ENCODE results near the gene KNDC1.
"Not testable (repeated sequence)": the region's sequence is repeated elsewhere in the genome, so short reads cannot be mapped to it uniquely, and the experiment has no call there.

The KNDC1 gene

GRCh38 chr10:133126431-133127290 is 33.4 kb upstream of the KNDC1 start:
- no peak for DNase-seq

- no peak for DNase-seq
Measured at GRCh38 chr10:133127291-133128125, 32.5 kb upstream of the KNDC1 start.

- no peak for DNase-seq
Measured at GRCh38 chr10:133128126-133129070, 31.6 kb upstream of the KNDC1 start.

GRCh38 chr10:133129071-133129858 is 30.8 kb upstream of the KNDC1 start:
- DNase-seq: no peak

- no peak for DNase-seq
Measured at GRCh38 chr10:133129859-133130495, 30.0 kb upstream of the KNDC1 start.

GRCh38 chr10:133130602-133131001 is 29.4 kb upstream of the KNDC1 start:
- no peak for DNase-seq

DNA sequence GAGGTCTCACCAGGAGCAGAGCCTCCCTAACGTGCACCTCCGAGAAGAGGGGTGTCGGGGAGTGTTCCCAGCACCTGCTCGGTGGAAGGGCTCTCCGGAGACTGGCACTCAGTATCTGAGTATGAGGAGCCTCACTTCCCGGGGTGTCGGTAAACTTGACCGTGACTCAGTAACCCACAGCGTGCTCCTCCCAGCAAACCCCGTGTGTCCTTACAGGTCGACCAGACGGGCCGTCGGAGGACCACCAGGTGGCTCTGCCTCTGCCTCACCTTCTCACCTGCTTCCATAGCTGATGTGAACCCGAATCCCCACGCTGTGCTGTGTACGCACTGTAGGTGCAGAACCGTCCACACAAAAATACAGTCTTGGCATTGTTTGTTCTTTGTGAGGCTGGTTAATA is 29.0 kb upstream of the KNDC1 start:
- DNase-seq: no peak

GRCh38 chr10:133131734-133132472 is 28.1 kb upstream of the KNDC1 start:
- DNase-seq: no peak

- no peak for DNase-seq
Measured at GRCh38 chr10:133132473-133133291, 27.3 kb upstream of the KNDC1 start.

- DNase-seq: no peak
Measured at GRCh38 chr10:133133471-133134231, 26.4 kb upstream of the KNDC1 start.

DNA sequence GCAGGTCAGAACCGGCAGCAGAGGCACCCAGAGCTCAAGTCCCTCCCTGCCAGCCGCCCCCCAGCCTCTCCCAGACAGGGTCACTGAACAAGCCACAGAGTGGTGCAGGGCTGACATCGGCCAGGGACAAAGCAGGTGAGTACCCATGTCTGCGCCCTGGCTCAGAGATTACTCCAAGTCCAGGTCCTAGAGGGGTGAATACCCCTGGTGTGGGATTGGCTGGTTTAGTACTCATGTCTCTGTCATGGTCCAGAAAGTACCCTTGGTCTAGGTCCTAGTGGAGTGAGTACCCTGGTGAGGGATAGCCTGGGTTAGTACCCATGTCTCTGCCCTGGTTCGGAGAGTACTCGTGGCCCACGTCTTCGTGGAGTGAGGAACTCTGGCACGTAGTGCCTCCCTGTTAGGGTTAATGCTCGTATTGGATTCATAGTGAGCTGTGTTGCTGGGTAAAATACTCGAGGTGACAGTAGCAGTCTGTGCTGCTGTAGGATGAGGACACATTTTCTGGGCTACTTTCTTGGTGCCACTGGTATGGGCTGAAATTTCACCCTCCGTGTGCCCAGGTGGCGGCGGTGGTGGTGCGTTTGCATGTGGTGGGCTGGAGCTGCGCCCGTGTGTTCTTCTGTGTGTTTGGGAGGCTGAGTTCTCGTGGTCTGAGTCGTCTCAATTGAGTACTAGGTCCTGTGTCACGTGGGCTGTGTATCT is 25.5 kb upstream of the KNDC1 start:
- no peak for DNase-seq

- DNase-seq: no peak
Measured at GRCh38 chr10:133135116-133135465, 24.9 kb upstream of the KNDC1 start.

DNA sequence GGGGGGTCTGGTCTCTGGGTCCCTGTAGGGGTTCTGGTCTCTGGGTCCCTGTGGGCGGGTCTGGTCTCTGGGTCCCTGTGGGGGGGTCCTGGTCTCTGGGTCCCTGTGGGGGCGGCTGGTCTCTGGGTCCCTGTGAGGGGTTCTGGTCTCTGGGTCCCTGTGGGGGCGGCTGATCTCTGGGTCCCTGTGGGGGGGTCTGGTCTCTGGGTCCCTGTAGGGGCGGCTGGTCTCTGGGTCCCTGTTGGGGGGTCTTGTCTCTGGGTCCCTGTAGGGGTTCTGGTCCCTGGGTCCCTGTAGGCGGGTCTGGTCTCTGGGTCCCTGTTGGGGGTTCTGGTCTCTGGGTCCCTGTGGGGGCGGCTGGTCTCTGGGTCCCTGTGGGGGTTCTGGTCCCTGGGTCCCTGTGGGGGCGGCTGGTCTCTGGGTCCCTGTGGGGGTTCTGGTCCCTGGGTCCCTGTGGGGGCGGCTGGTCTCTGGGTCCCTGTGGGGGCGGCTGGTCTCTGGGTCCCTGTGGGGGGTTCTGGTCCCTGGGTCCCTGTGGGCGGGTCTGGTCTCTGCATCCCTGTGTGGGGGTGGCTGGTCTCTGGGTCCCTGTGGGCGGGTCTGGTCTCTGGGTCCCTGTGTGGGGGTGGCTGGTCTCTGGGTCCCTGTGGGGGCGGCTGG is 22.4 kb upstream of the KNDC1 start:
- not testable (repeated sequence) for DNase-seq

DNA sequence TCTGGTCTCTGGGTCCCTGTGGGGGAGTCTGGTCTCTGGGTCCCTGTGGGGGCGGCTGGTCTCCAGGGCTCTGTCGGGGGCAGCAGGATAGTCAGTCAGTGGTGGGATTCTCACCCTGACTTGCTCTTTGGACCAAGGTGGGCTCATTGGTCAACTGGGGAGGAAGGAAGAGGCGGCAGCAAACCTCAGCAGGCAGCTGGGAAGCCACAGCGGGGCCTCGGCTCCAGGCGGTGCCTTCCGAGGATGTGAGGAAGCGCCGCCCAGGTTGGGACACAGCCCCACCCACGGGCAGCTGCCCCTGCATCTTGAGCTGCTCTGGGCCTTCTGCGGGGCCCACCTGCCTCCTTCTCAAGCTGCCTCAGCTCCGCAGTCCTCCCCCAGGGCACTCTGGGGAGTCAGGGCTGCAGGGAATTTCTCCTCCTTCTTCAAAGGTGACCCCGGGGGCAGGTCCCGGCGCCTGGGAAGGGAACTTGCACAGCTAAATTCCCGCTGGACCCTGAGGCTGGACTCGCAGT is 20.4 kb upstream of the KNDC1 start:
- no peak for DNase-seq

- DNase-seq: no peak
Measured at GRCh38 chr10:133140417-133141143, 19.4 kb upstream of the KNDC1 start.

- DNase-seq: no peak
Measured at GRCh38 chr10:133141144-133141957, 18.7 kb upstream of the KNDC1 start.

Measured in NCI-H2081 treated with DMSO at 0.1 percent for 48 hours (cell line).